GM23338 (cell line): ENCODE measurements around the gene KCNQ1OT1. TPM values are rescaled to one million over a fixed set of nuclear protein-coding genes. Genes with fewer than 3 reads are reported as not detected.

ENCODE experiments used
- ATAC-seq: fragments of 200-7000 bp; cut with Tn5 transposase; 3 replicates; pipeline ENCODE4 v1.9.1; 2020
- DNase-seq: peaks from one replicate; pipeline ENCODE4 v3.0.0-alpha.2; 2015; ENCODE audit warnings: low spot score
- H2AFZ ChIP-seq: fragments of 200-600 bp; sonication (generic); 2 replicates; pipeline ENCODE4 v1.8.0; 2016; ENCODE audit warnings: antibody characterized with exemption, mild to moderate bottlenecking, moderate library complexity
- H3F3A ChIP-seq: fragments of 200-600 bp; sonication (generic); replicated peaks from 2 replicates; pipeline ENCODE4 v1.8.0; 2017; ENCODE audit warnings: antibody characterized with exemption, mixed run types, low read depth
- H3K27ac ChIP-seq: fragments of 200-600 bp; sonication (generic); 2 replicates; pipeline ENCODE4 v1.6.1; 2016; ENCODE audit warnings: low read depth
- H3K27me3 ChIP-seq: fragments of 200-600 bp; sonication (generic); 2 replicates; pipeline ENCODE4 v1.8.0; 2016; ENCODE audit warnings: mild to moderate bottlenecking, mixed run types, moderate library complexity; ENCODE audit not compliant: insufficient read depth
- H3K36me3 ChIP-seq: fragments of 200-600 bp; sonication (generic); 2 replicates; pipeline ENCODE4 v1.8.0; 2016; ENCODE audit warnings: mild to moderate bottlenecking; ENCODE audit not compliant: insufficient read depth
- H3K4me1 ChIP-seq: fragments of 200-600 bp; sonication (generic); 2 replicates; pipeline ENCODE4 v1.8.0; 2016; ENCODE audit warnings: mild to moderate bottlenecking, moderate library complexity; ENCODE audit not compliant: insufficient read depth
- H3K4me2 ChIP-seq: fragments of 200-600 bp; sonication (generic); 2 replicates; pipeline ENCODE4 v1.7.1; 2017; ENCODE audit warnings: mixed run types
- H3K4me3 ChIP-seq: fragments of 200-600 bp; sonication (generic); 2 replicates; pipeline ENCODE4 v1.6.1; 2016; ENCODE audit warnings: mixed run types
- H3K79me2 ChIP-seq: fragments of 200-600 bp; sonication (generic); replicated peaks from 2 replicates; pipeline ENCODE4 v1.8.0; 2017; ENCODE audit warnings: mild to moderate bottlenecking; ENCODE audit not compliant: insufficient read depth
- H3K9me2 ChIP-seq: fragments of 200-600 bp; sonication (generic); 2 replicates; pipeline ENCODE4 v1.8.0; 2017; ENCODE audit not compliant: insufficient read depth
- H4K20me1 ChIP-seq: fragments of 200-600 bp; sonication (generic); replicated peaks from 2 replicates; pipeline ENCODE4 v1.8.0; 2017; ENCODE audit warnings: mild to moderate bottlenecking; ENCODE audit not compliant: insufficient read depth
- H3K27ac Mint-ChIP-seq: 2 replicates; pipeline ENCODE4 v1.8.0; 2020; ENCODE audit warnings: inconsistent platforms, mild to moderate bottlenecking, moderate library complexity, mixed read lengths
- H3K27me3 Mint-ChIP-seq: 3 replicates; pipeline ENCODE4 v1.8.0; 2022; ENCODE audit warnings: low read depth, mild to moderate bottlenecking, moderate library complexity, mixed read lengths, inconsistent platforms; ENCODE audit not compliant: insufficient read depth, poor library complexity
- H3K36me3 Mint-ChIP-seq: 3 replicates; pipeline ENCODE4 v1.8.0; 2021; ENCODE audit warnings: low read depth, mild to moderate bottlenecking, inconsistent platforms, moderate library complexity, mixed read lengths
- H3K4me1 Mint-ChIP-seq: 3 replicates; pipeline ENCODE4 v1.8.0; 2020; ENCODE audit warnings: mild to moderate bottlenecking, inconsistent platforms, mixed read lengths
- H3K4me3 Mint-ChIP-seq: 3 replicates; pipeline ENCODE4 v1.8.0; 2021; ENCODE audit warnings: moderate library complexity, mild to moderate bottlenecking, inconsistent platforms, mixed read lengths
- H3K9me3 Mint-ChIP-seq: 3 replicates; pipeline ENCODE4 v1.8.0; 2020; ENCODE audit warnings: moderate library complexity, mild to moderate bottlenecking, inconsistent platforms, mixed read lengths
- POLR2AphosphoS5 ChIP-seq: IDR thresholded peaks from 2 replicates; pipeline ENCODE4 v1.6.1; 2016; ENCODE audit warnings: antibody characterized with exemption, low read depth
- STAT1 ChIP-seq: IDR thresholded peaks from one replicate; pipeline ENCODE4 v1.6.1; 2016; ENCODE audit warnings: antibody characterized with exemption; ENCODE audit not compliant: unreplicated experiment
- polyA plus RNA-seq: library from polyadenylated mRNA; unstranded; fragments of >200 nt; fragmentation: Nextera tagmentation; extraction: Ambion mirVana; gene quantifications from 2 replicates; pipeline ENCODE4 v1.2.1, GENCODE V29; 2016
- total RNA-seq: library from RNA; depleted of rRNA; stranded (reverse); fragments of >200 nt; shearing (Covaris generic); gene quantifications from 2 replicates; pipeline ENCODE4 v1.2.3, GENCODE V29; 2014
- TF ChIP-seq, protein P1 (sequence below): fragments of 250-450 bp; sonication (Bioruptor Pico); IDR thresholded peaks from 2 replicates; pipeline ENCODE4 v1.5.0; 2020; ENCODE audit warnings: mild to moderate bottlenecking, moderate library complexity

KCNQ1OT1 gene
- total and polyA plus RNA-seq, 2 experiments from 2014 or later = 1.5 to 4.2 TPM

DNA sequence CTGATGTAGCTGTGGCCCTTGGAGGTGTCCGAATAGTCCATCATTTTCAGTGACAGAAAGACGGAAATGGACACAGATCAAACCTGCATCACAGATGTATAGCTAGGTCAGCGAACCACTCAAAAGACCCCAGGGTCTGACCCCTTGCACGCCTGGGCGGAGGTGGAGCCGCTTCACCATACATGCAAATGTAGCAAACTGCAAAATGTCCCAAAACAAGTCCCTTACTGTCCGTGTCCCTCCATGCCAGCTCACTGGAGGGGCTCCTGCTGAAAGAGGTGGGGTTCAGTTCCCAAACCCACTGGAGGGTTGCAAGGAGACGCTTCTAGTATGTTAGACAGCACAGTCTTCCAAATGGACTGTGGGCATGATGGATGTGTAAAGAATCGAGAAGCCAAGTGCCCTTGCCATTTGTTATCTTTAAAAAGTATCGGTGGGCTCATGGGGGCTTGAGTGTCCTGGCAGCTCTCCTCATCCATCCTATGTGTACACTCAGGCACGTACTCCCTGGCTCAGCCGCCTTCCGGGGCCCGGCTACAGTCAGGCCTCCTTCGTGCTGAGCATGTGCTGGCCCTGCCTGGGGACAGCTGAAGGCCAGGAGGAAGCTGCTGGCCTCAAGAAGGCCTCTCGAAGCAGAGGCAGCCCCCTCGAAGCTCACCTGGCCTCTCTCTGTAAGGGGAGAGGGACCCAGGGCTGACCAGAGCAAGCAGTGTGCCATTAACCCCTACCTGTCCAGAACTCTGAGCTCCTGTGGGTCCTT is 20.2 kb upstream of the KCNQ1OT1 start:
- Histone ChIP-seq H3K79me2 (no peaks in the 10 kb centered on the region), H2AFZ (no peak overlapping the region), H3K27me3 (peaks cover 69% of the 10 kb centered on the region), H4K20me1 (no peaks in the 10 kb centered on the region), H3K4me2 (no peak overlapping the region), H3K4me1 (peaks cover 29% of the 10 kb centered on the region), H3F3A (no peaks in the 10 kb centered on the region), H3K9me2 (no peaks in the 10 kb centered on the region), H3K36me3 (no peaks in the 10 kb centered on the region), H3K4me3 (no peak overlapping the region), H3K27ac (no peak overlapping the region)
- ATAC-seq = no peak
- Mint-ChIP-seq H3K9me3 (no peaks in the 10 kb centered on the region), H3K27me3 (peaks cover 85% of the 10 kb centered on the region), H3K4me3 (no peak overlapping the region), H3K36me3 (no peaks in the 10 kb centered on the region), H3K27ac (no peak overlapping the region), H3K4me1 (peaks cover 43% of the 10 kb centered on the region)
- TF ChIP-seq STAT1 (no peak), POLR2AphosphoS5 (no peak)
- DNase-seq = no peak

DNA sequence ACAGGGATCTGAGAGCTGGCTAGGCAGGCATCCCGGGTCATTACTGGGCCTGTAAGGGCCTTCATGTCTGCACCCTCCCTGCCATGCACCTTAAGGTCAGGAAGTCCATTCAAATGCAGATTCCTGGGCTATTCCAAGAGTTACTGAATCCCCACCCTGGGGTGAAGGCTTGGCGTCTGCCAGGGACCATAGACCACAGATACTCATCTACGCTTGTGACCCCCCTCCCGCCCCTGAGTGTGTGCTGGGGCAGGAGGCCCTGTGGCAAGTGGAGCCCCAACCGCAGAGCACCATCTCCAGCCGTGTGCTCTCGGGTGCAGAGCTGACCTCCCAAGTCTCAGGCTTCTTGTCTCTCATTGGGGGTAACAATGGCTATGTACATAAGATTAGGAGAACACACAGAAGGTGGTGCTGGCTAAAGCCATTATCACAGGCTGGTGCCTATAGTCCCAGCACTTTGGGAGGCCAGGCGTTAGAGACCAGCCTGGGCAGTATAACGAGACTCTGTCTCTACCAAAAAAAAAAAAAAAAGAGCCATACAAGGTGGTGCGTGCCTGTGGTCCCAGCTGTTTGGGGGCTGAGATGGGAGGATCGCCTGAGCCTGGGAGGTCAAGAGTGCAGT is 19.1 kb upstream of the KCNQ1OT1 start:
- DNase-seq = peak; percentile 27
- Histone ChIP-seq H3K79me2 (no peaks in the 10 kb centered on the region), H3F3A (no peaks in the 10 kb centered on the region), H2AFZ (no peak overlapping the region), H4K20me1 (no peaks in the 10 kb centered on the region), H3K4me2 (peak overlapping the region; percentile 62), H3K4me3 (no peak overlapping the region), H3K4me1 (peaks cover 29% of the 10 kb centered on the region), H3K36me3 (no peaks in the 10 kb centered on the region), H3K27me3 (peaks cover 70% of the 10 kb centered on the region), H3K9me2 (no peaks in the 10 kb centered on the region), H3K27ac (no peak overlapping the region)
- H3K4me1 Mint-ChIP-seq = peaks cover 43% of the 10 kb centered on the region
- ATAC-seq = peak; percentile 67
- no peaks in the 10 kb centered on the region for H3K36me3 Mint-ChIP-seq
- peak overlapping the region; percentile 6; the same call in 1 of the 3 replicates for H3K4me3 Mint-ChIP-seq
- H3K9me3 Mint-ChIP-seq = no peaks in the 10 kb centered on the region
- H3K27ac Mint-ChIP-seq = no peak overlapping the region
- TF ChIP-seq STAT1 = no peak
- TF ChIP-seq, protein P1, sequence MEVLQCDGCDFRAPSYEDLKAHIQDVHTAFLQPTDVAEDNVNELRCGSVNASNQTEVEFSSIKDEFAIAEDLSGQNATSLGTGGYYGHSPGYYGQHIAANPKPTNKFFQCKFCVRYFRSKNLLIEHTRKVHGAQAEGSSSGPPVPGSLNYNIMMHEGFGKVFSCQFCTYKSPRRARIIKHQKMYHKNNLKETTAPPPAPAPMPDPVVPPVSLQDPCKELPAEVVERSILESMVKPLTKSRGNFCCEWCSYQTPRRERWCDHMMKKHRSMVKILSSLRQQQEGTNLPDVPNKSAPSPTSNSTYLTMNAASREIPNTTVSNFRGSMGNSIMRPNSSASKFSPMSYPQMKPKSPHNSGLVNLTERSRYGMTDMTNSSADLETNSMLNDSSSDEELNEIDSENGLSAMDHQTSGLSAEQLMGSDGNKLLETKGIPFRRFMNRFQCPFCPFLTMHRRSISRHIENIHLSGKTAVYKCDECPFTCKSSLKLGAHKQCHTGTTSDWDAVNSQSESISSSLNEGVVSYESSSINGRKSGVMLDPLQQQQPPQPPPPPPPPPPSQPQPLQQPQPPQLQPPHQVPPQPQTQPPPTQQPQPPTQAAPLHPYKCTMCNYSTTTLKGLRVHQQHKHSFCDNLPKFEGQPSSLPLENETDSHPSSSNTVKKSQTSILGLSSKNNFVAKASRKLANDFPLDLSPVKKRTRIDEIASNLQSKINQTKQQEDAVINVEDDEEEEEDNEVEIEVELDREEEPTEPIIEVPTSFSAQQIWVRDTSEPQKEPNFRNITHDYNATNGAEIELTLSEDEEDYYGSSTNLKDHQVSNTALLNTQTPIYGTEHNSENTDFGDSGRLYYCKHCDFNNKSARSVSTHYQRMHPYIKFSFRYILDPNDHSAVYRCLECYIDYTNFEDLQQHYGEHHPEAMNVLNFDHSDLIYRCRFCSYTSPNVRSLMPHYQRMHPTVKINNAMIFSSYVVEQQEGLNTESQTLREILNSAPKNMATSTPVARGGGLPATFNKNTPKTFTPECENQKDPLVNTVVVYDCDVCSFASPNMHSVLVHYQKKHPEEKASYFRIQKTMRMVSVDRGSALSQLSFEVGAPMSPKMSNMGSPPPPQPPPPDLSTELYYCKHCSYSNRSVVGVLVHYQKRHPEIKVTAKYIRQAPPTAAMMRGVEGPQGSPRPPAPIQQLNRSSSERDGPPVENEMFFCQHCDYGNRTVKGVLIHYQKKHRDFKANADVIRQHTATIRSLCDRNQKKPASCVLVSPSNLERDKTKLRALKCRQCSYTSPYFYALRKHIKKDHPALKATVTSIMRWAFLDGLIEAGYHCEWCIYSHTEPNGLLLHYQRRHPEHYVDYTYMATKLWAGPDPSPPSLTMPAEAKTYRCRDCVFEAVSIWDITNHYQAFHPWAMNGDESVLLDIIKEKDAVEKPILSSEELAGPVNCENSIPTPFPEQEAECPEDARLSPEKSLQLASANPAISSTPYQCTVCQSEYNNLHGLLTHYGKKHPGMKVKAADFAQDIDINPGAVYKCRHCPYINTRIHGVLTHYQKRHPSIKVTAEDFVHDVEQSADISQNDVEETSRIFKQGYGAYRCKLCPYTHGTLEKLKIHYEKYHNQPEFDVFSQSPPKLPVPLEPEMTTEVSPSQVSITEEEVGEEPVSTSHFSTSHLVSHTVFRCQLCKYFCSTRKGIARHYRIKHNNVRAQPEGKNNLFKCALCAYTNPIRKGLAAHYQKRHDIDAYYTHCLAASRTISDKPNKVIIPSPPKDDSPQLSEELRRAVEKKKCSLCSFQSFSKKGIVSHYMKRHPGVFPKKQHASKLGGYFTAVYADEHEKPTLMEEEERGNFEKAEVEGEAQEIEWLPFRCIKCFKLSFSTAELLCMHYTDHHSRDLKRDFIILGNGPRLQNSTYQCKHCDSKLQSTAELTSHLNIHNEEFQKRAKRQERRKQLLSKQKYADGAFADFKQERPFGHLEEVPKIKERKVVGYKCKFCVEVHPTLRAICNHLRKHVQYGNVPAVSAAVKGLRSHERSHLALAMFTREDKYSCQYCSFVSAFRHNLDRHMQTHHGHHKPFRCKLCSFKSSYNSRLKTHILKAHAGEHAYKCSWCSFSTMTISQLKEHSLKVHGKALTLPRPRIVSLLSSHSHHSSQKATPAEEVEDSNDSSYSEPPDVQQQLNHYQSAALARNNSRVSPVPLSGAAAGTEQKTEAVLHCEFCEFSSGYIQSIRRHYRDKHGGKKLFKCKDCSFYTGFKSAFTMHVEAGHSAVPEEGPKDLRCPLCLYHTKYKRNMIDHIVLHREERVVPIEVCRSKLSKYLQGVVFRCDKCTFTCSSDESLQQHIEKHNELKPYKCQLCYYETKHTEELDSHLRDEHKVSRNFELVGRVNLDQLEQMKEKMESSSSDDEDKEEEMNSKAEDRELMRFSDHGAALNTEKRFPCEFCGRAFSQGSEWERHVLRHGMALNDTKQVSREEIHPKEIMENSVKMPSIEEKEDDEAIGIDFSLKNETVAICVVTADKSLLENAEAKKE (CRISPR knock-in tag) = peak; percentile 6; the same call in 1 of the 2 replicates
- peaks cover 86% of the 10 kb centered on the region for H3K27me3 Mint-ChIP-seq
